H1 (cell line): Measurements from ENCODE around the gene GNG7. TPM values are rescaled to one million over a fixed set of nuclear protein-coding genes. Genes with fewer than 3 reads are reported as not detected.

Experiments
- CHD7 ChIP-seq: fragments of 300-600 bp; sonication (generic); IDR thresholded peaks from 2 replicates; pipeline ENCODE4 v1.7.1; 2012; ENCODE audit warnings: low read length, moderate library complexity, mild to moderate bottlenecking, inconsistent platforms; ENCODE audit not compliant: insufficient replicate concordance
- CTCF ChIP-seq, 3 experiments: IDR thresholded peaks; 1 replicate in 2 of 3; 2 replicates in 1 of 3; pipeline versions ENCODE4 v1.5.1 to v1.6.1; 2011; ENCODE audit warnings: low read length in 3 of 3, mild to moderate bottlenecking in 3 of 3, inconsistent platforms in 2 of 3, low read depth in 1 of 3, moderate library complexity in 1 of 3; ENCODE audit not compliant: insufficient read depth in 1 of 3; ENCODE audit errors: control extremely low read depth in 1 of 3
- EP300 ChIP-seq, 2 experiments: IDR thresholded peaks; 1 replicate in 1 of 2; 2 replicates in 1 of 2; pipeline ENCODE4 v1.6.1; 2011 to 2012; ENCODE audit warnings: low read depth in 2 of 2, low read length in 2 of 2, mild to moderate bottlenecking in 2 of 2, borderline replicate concordance in 1 of 2, inconsistent platforms in 1 of 2, moderate library complexity in 1 of 2
- NRF1 ChIP-seq: IDR thresholded peaks from 2 replicates; pipeline ENCODE4 v1.6.1; 2011; ENCODE audit warnings: mild to moderate bottlenecking, low read depth, low read length, improper control_type of control experiment
- POLR2A ChIP-seq, 2 experiments: IDR thresholded peaks; 1 replicate in 1 of 2; 2 replicates in 1 of 2; pipeline ENCODE4 v1.6.1; 2011; ENCODE audit warnings: low read depth in 2 of 2, low read length in 2 of 2, mild to moderate bottlenecking in 2 of 2; ENCODE audit errors: control extremely low read depth in 1 of 2
- SUZ12 ChIP-seq: fragments of 200-600 bp; sonication (generic); IDR thresholded peaks from 2 replicates; pipeline ENCODE4 v1.6.1; 2012; ENCODE audit warnings: mild to moderate bottlenecking, inconsistent platforms, low read length, moderate library complexity, mixed read lengths
- TEAD4 ChIP-seq: IDR thresholded peaks from 2 replicates; pipeline ENCODE4 v1.6.1; 2012; ENCODE audit warnings: low read depth, low read length, inconsistent platforms, mixed read lengths
- polyA plus RNA-seq, 7 experiments: library from polyadenylated mRNA; depleted of rRNA in 3 of 7; stranded (reverse) in 5 of 7; unstranded in 2 of 7; fragments of >200 nt in 5 of 7; fragments of 200-250 nt in 2 of 7; gene quantifications; 1 replicate in 5 of 7; 2 replicates in 1 of 7; 4 replicates in 1 of 7; pipeline versions ENCODE4 v1.2.1 to v1.2.3, GENCODE V29; 2011 to 2013; ENCODE audit warnings: missing spikeins in 2 of 7, mixed read lengths in 2 of 7
- total RNA-seq: library from RNA; stranded (reverse); fragmentation: NEBNext Ultra II Directional; extraction: Animal tissue kit (Norgen Biotek cat#: 25700); gene quantifications from 2 replicates; pipeline ENCODE4 v1.2.1, GENCODE V29; 2021

Gene GNG7
- total and polyA plus RNA-seq, 2 of the 8 experiments (the other 6 are each of a cell fraction or from before 2014, with no cell fraction given) = 2.8 to 7.8 TPM

GRCh38 chr19:2610637-2611482 is 91.6 kb downstream of the GNG7 start (continued):
- TF ChIP-seq POLR2A (IDR thresholded peaks at IDR 0.05; ENCODE audit: control extremely low read depth in 1 of 2, low read depth in 2 of 2, low read length in 2 of 2) (no peak), CTCF (IDR thresholded peaks at IDR 0.05; ENCODE audit: control extremely low read depth in 1 of 3, insufficient read depth in 1 of 3, low read depth in 1 of 3, low read length in 3 of 3) (peak; percentile 90 to 98 (median 96)), SUZ12 (no peak), NRF1 (no peak), EP300 (IDR thresholded peaks at IDR 0.05; ENCODE audit: borderline replicate concordance in 1 of 2, low read depth in 2 of 2, low read length in 2 of 2) (0 out of 3 replicates have a peak, but pooled peaks of 1 of the 2 experiments have one; percentile 10), TEAD4 (no peak), CHD7 (no peak)
